SKM-1 (cell line): ENCODE measurements around the gene SPTBN1.

Experiments used
- DNase-seq: peaks from one replicate; lab custom pipeline; 2025; ENCODE audit not compliant: unreplicated experiment; lab: John Stamatoyannopoulos, UW

SPTBN1 gene

DNA sequence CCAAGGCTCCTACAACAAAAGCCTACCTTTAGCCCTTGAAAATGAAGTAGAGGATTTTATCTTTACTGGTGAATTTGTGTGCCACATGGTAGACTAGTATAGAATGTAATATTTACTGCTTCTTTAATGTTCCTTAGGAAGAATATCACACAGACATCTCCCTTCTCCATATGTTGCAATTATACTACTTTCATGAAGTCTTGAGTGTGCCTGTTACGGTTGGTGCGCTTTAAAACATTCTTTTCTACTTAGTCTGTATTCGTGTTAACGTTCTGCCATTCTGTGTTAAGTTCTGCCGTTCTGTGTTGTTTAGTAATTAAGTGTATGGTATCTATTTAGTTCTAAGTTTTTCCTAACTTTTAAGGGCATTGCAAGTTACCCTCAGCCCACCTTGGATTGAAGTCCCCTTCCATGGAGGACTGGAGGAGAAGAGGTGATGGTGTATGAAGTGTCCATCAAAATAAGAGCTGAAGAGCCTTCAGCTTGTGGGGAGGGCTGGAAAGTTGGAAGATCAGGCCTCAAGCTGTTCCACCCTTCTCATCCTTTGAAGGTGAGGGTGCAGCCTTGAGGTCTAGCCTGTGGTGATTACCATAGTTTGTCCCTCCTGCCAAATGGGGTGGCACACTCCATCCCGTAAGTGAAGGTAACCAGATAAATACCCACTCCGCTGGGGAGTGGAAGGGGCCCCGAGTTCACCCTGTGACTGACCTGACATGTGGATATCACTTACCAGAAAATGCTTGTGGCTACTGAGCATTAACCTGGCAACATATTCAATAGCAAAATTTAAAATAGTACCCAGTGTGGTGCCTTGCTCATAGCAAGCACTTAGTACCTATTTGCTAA, 131.3 kb downstream of the SPTBN1 start:
- DNase-seq: no peak

DNA sequence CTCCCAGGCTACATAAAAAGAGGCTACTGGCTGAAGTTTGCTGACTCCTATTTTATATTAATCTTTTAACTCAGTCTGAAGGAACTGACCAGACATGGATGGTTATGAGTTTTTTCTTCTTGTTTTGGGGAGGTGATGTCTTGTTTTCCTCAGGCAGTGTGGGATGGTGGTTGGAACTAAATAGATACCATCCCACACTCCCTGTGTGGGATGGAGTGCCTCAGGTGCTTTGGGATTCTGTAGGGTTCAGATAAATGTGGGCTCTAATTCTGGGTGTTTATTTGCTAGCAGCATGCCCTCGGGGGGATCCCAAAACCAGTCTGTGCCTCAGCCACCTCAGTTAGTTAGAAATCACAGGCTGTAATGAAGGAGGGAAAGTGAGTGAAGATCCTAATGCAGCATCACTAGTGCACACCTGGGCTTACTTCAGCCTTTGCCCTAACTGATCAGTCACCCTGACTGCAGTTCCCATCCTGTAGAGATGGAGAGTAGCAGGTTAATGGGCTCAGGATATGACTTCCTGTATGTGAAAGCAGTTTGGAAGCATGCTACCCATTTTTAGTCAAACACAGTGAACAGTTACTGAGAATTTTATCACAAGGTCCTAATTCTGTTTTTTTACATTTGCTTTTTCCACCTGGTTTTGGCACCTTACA, 132.2 kb downstream of the SPTBN1 start:
- no peak for DNase-seq

DNA sequence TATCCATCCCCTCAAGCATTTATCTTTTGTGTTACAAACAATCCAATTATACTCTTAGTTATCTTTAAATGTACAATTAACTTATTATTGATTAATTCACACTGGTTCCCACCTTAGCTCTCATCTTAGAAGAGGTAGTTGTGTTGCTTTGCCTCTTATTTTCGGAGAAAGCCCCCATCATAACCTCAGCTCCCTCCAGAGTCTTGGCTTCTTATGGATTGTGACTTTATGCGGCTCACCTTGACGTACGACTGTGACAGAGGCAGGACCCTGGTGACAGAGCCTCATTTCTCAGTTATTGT, 132.9 kb downstream of the SPTBN1 start:
- no peak for DNase-seq

DNA sequence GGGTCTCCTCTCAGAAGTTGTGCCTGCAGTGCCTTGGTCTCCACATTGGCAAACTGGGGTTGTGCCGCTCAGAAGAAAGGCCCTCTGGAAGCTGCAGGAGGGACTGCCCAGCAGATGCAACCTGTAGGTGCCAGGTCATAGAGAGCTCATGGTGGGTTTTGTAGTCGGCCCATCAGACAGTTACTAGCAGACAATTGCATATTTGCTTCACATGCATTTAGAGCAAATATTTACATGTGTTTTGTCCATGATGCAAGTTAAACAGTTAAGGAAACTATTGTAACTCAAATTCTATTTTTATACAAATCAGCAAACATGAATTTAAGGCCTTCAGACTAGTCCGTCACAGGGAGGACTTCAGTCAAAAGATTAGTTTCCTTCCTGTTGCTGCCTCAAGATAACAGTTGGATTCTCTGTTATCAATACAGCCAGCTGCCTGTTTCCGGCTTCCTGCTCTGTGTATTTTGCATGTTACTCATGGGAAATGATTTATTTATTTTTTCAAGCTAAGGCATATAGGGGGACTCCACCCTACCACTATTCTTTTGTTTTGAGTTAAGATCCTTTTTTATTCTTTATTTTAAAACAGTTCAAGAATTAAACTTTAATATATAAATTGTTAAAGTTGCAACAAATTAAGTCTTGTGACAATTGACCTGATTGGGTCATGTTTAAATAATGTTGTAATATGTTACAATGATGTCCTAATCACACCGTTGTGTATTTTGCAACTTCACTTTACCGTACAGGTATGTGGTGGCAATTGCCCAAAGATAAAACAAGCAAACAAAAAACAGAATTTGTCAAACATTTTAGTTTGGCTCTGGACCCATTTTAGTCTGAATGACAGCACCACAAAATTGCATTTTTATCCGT, 133.5 kb downstream of the SPTBN1 start:
- no peak for DNase-seq

DNA sequence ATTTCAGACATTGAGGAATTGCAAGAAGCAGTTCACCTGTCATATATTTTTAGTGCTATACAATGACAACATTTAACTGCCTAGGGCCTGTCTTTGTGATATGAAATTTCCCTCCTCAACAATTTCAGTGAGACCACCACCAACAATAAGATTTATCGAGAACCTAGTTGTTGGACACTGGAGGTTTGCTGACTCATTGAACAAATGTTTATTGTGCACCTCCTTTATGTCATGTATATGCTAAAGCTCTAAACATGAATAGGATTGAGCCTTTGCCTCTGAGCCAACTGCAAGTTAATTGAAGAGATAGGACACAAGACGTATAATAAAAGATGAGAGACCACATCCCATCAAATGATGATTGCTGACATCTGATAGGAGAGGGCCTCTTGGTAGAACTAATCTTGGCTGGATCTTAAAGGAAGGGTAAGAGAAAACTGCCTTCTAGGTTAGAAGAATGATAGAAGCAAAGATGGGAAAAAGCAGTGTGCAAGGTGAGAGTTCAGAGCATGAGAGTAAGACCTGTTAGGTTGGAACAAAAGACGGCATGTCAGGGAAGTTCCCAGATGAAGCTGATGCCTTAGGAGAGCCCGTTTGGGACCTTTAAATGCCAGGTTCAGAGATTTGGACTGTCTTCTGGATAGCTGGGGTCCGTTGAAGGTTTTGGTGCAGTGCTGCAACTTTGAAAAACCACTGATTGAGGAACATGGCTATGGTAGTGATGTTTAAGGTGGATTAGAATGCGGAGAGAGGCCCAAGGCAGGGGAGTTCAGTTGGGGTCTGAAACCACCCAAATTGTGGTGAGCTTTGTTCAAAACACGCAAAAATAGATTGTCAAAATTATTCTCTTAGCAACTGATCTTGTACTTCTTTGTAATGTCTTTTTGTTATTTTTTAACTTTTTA, 134.3 kb downstream of the SPTBN1 start:
- DNase-seq: no peak

DNA sequence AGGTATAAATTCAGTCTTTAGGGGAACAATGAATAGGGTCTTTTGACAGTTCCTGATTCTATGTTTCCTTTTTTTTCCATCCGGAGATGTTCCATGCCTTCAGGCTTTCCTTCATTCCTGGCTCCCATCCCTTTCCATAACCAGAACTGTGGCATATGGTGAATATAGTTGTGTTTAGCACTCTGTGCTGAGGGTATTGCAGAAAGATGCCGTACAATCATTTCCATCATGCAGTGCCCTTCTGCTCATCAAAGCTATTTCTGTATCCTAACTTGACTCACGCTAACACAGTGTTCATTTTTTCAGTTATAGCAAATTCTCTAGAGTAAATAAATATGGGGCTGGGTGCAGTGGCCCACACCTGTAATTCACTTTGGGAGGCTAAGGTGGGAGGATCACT, 135.4 kb downstream of the SPTBN1 start:
- DNase-seq: no peak

DNA sequence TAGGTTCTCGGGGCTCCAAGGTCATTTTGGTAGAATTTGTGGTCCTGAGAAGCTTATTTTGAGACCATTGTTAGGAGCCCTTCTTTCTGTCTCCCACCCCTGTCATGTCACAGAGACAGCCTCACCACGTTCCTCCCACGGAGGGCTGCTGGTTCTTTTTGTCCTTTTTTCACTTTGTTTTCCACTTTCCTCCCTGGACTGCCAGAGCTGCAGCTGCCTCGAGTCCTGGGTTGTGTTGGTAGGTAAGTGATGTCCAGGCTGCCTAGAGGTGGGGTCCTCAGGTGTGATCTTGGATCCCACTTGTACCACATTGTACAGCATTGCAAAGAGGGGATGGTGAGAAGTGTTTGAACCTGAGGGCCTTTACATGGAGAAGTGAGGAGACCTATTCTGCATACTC, 137.1 kb downstream of the SPTBN1 start:
- no peak for DNase-seq

DNA sequence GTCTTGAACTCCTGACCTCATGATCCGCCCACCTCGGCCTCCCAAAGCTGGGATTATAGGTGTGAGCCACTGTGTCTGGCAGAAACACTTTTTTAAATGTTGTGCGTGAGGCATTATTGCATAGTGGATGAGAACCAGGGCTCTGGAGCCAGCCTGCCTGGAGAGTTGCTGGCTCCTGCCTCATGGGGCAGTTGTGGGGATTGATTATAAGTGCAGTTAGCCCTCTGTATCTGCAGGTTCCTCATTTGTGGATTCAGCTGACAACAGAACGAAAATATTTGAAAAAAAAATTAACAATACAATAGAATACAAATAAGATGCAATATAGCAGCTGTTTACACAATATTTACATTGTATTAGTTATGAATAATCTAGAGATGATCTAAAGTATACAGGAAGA, 137.9 kb downstream of the SPTBN1 start:
- no peak for DNase-seq

DNA sequence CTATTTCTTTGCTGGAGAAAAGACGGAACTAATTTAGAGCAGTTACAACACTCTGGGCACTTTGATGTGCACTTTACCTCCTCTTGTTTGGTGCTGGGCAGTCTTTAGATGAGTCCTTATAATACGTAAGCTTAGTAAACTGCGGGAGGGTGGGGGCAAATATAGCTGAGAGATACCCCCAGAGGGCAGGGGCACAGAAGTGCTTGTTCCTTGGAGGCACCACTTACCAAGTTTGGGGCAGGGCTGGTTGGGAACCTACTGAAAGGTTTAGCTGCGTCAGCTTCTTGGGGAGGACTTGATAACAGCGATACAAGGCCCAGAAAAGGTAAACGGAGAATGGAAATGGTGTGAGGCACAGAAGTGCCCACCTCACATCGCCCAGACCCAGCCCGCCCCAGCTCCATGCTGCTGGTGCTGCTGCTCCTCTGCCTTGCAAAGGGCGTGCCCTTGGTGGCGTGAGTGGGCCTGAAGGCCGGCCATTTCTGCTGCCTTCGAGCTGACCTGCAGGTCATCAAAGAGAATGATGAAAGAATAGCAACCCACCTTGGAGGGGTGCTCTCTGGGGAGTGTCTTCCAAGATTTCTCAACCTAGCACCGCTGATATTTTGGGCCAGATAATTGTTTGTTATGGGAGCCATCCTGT, 139.2 kb downstream of the SPTBN1 start:
- no peak for DNase-seq

DNA sequence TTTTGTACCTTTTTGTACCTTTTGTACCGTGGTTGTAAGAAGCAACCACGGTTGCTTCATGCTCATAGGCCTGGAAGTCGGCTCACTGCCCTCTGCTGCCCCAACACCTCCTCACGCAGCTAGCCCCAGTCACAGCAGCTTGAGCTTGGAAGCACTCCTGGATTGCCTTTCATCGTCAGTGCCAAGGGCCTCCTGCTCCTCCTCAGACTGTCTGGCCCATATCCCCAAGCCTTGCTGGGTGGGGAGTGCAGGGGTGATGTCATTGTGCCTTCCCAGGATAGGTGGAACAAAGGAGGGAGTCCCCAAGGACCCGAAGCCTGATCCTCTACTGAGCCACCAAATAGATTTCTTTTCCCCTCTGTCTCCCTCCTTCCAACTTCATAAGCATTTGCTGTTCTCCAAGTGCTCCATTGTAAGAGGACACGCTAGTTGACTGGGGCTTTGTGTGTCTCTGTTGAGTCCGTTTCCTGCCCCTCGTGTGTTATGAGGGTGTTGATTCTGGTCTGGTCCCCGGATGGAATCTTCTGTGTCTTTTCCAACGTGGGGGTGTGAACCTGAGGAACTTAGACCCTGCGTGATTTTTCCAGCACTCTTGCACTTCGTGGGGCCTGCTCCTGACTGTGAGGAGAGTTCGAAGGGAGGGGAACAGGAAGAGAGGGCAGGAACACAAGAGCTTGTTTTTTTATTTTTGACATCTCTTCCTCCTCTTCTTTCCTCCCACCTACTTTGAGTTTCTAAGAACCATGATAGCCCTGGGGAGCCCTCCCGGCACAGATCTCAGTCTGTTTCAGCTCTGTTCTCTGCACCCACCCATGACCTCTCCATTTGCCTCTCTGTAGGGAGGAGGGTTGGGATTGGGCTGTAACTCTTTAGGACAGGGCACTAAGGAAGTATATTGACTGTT, 140.1 kb downstream of the SPTBN1 start:
- DNase-seq: no peak

DNA sequence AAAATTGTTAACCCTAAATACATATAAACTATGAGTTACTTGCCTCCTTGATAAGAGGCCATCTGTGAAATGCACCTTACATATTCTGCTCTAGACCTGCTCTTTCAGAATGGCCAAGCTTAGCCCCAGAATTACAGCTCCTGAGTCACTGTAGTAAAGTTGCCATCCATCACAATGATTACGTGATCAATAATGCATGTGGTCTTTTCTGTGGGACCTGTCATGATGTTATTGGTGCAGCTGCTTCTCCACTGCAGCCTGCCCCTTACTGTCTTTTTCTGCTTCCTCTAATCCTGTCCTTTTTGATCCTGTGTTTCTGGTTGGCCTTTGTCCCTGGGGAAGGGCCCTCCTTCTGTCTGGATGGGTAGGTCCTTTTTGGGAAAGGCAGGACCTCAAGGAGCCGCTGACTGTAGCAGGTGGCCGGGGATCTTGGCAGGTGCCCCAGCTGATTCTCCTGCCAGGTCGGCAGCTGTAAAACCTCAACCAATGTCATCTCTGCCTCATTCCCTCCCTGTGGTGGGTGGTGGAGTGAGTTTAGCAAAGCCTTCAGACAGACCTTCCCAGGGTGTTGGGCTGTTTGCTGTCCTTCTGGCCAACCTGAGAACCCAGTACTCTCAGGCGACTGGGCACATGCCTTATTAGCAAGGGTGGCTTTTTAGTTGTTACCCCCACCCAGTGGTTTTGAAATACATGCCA, 141.2 kb downstream of the SPTBN1 start:
- no peak for DNase-seq

DNA sequence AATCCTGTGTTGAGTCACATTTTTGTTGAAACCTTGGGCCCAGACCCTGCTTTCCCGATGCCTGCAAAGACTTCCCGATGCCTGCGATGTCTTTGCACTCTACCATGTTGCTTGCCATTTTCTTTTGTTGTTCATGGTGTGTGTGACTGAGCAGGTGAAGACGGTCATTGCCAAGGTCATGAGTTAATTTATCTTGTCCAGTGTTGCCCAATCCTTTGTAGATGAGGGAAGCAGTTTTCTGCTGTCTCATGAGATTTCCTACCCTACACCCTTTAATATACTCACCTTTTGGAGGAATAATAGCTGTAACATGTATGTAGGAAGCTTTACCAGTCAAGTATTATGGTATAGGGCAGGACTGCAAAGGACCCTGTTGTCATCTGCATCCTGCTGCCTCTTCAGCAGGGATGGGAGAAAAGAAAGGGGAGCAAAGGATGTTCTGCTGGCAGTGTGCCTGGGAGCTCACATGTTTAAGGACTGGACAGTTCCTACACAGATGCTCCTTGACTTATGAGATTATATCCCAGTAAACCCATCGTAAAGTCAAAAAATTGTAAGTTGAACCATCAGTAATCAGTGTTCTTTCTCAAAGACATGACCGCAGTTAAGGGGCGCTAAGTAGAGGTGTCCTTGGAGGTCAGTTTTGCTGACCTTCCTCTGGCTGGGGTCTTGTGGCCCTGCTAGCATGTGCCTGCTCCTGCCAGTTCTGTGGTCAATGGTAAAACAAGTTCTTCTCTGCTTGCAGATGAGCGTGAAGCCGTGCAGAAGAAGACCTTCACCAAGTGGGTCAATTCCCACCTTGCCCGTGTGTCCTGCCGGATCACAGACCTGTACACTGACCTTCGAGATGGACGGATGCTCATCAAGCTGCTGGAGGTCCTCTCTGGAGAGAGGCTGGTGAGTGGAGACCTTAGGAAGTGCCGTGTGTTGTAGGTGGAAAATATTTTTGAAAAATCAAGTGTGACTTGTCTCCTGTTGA, 142.5 kb downstream of the SPTBN1 start:
- no peak for DNase-seq

DNA sequence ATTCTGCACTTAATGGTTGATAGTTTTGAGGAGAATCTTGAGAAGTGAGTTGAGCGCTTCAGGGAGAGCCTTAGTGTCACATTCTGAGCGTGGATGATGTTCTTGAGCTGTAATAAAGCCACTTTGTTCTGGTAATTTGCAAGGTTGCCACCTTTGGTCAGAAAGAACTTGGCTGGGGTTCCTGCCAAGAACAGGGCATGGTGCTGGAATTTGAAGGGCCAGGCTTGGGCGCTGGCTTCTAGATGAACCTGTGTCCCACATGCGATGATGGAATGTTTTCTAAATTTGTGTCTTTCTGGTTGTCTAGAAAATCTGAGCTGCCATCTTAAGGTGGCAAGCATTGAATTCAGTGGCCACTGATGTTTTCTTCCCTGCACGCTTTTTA, 143.2 kb downstream of the SPTBN1 start:
- no peak for DNase-seq

DNA sequence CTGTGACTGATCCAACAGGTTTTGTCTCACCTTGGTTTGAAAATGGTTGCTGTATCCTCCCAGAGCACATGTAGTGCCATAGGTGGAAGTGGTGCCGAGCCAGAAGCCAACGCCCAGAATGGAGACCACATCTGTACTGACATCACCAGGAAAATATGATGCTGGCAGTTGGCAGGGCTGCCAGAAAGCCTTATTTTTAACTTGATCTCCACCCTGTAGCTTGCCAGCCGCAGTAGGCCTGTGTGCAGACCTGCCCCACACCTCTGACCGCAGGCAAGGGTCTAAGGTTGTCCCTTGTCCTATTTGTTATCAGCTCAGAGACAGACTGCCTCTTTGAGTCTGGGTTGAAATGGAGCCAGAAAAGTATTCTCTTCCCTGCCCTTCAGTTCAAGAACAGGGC, 143.8 kb downstream of the SPTBN1 start:
- DNase-seq: no peak

DNA sequence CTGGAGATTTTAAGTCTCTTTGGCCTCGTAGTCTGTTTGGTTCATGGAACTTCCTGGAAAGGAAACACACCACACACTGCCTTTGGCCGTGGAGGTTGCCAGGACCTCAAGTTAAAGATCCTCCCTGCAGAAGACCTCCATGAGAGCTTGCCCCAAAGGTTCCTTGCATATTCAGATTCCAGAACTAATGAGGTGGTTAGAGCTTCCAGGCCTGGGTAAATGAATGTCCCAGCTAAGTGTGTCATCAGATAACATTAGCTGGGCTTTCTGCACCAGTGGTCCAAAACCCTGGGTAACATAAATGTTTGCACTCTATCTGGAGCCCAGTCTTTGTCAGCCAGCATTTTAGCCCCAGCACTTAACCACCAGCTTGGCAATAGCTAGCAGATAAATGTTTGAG, 145.2 kb downstream of the SPTBN1 start:
- no peak for DNase-seq

DNA sequence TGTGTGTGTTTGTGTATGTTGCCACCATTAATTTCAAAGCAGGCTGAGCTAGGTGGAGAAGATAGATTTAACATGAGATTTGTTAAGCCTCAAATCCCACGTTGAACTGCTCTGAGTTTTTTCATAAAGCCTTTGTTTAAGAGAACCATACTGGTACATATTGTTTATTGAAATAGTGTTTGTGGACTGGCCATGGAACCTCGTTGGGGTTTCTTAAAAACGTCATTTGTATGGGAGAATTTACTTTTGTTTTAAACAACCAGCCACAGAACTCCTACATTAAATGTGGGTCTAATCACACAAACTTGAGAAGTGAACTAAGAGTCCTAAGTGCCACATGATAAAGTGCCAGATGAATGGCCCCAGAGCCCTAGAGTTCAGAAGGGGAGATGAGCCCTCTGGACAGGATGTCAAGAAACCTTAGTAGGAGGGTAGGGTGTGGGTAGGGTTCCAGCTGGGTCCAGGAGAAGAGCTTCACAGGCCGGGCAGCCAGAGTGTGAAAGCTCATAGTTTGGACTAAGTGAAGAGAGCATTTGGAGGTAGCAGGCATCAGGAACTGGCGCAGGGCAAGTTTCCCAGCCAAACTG, 146.7 kb downstream of the SPTBN1 start:
- DNase-seq: no peak

DNA sequence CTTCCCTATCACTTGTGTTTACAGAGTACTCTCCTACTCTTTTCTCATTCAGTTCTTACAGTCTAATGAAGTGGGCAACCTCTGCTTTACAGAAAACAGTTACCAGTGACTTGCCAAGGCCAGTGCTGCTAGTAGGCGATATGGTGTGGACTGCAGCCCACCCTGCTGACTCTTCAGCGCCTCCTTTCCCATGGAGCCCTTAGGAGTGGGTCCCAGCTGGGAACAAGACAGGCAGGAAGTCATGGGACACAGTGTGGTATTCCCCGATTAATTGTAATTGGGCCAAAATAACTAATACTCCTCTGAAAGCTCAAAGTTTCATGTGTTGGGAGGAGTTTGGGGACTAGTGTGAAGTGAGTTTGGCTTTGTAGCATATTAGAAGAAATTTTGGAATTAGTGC, 147.2 kb downstream of the SPTBN1 start:
- no peak for DNase-seq
